ENCODE measurements around the gene PHOSPHO2.

Gene PHOSPHO2

DNA sequence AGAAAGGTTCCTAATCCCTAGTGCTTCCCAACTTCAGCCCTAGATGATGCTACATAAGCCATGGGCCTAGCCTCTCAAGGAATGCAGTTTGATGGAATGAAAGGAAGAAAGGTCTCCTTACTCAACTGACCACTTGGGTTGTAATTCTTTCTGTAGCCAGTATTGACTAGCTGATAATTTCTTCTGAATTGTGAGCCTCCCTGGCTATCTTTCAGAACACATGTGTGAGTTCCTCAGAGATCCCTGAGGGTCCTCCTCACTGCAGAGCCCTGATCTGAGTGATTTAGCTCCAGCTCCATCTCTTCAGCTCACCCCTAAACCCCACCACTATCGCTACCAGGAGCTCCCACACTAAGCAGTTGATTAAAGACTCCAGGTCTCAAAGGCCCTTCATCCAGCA lies 31.5 kb upstream of the PHOSPHO2 start:
- H3K23ac ChIP-seq (ENCODE audit: low read depth, low read length, poor library complexity): no peak overlapping the region
- H4K8ac ChIP-seq (ENCODE audit: low read depth, low read length): no peak overlapping the region
- H3K4ac ChIP-seq (ENCODE audit: low read length): no peak overlapping the region
- no peak overlapping the region for H2BK5ac ChIP-seq (ENCODE audit: low read length)
- no peak overlapping the region for H2BK12ac ChIP-seq (ENCODE audit: low read length)
- no peak overlapping the region for H3K4me2 ChIP-seq (ENCODE audit: insufficient read depth, low read length, poor library complexity, severe bottlenecking)
- H3K27me3 ChIP-seq (ENCODE audit: control insufficient read depth in 3 of 3, insufficient read depth in 3 of 3, low read depth in 1 of 3, low read length in 3 of 3): no peaks in the 10 kb centered on the region
- H3K4me3 ChIP-seq (ENCODE audit: low read length in 2 of 2): no peak overlapping the region
- WGBS, 2 donors (ENCODE audit: extremely low coverage in 2 of 2, insufficient read length in 2 of 2, insufficient replicate concordance in 1 of 2): no CpG with 5 or more reads among the region's 1 CpG
- no peak overlapping the region for H3K9ac ChIP-seq (ENCODE audit: low read depth, low read length, poor library complexity)
- H3K14ac ChIP-seq (ENCODE audit: low read length): no peak overlapping the region
- H3K79me1 ChIP-seq (ENCODE audit: low read depth, low read length): no peaks in the 10 kb centered on the region
- H2BK15ac ChIP-seq (ENCODE audit: low read length): no peak overlapping the region
- no peaks in the 10 kb centered on the region for H3K9me3 ChIP-seq (replicated peaks in 1 of 2; ENCODE audit: control insufficient read depth in 2 of 2, insufficient read depth in 1 of 2, low read depth in 1 of 2, low read length in 2 of 2)
- H2AK5ac ChIP-seq (ENCODE audit: low read depth, low read length): no peak overlapping the region
- no peaks in the 10 kb centered on the region for H3K4me1 ChIP-seq (ENCODE audit: control insufficient read depth in 2 of 2, insufficient read depth in 1 of 2, low read depth in 1 of 2, low read length in 2 of 2)
- H3K27ac ChIP-seq (replicated peaks; ENCODE audit: low read length): no peak overlapping the region
- DNase-seq (ENCODE audit: low spot score): no peak
- no peak overlapping the region for H2AFZ ChIP-seq (ENCODE audit: low read length)
- no peak overlapping the region for H3K18ac ChIP-seq (ENCODE audit: low read length)
- no peak overlapping the region for H2BK120ac ChIP-seq (ENCODE audit: low read depth, low read length)
- no peaks in the 10 kb centered on the region for H3K36me3 ChIP-seq (replicated peaks in 1 of 2; ENCODE audit: control insufficient read depth in 2 of 2, insufficient read depth in 2 of 2, low read length in 2 of 2)
- H4K91ac ChIP-seq (ENCODE audit: low read depth, low read length, poor library complexity): no peak overlapping the region

DNA sequence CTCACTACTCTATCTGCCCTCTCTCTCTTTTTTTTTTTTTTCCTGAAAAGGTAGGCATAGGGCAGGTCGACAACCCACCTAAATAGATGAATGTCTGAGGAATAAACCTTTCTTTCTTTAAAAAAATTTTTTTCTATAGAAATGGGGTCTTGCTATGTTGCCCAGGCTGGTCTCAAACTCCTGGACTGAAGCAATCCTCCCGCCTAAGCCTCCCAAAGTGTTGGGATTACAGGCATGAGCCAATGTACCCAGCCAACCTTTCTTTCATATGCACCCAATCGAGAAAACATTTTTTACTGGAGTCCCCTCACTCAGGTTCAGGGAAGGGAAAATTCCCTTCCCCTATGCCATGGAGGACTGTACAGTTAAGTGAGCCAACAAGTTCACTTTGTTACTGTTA lies 31.0 kb upstream of the PHOSPHO2 start:
- Histone ChIP-seq H2BK5ac (ENCODE audit: low read length) (no peak overlapping the region), H2BK120ac (ENCODE audit: low read depth, low read length) (no peak overlapping the region), H3K4me3 (ENCODE audit: low read length in 2 of 2) (no peak overlapping the region), H3K18ac (ENCODE audit: low read length) (no peak overlapping the region), H3K79me1 (ENCODE audit: low read depth, low read length) (no peaks in the 10 kb centered on the region), H3K9ac (ENCODE audit: low read depth, low read length, poor library complexity) (no peak overlapping the region), H4K8ac (ENCODE audit: low read depth, low read length) (no peak overlapping the region), H3K23ac (ENCODE audit: low read depth, low read length, poor library complexity) (no peak overlapping the region), H3K4ac (ENCODE audit: low read length) (no peak overlapping the region), H3K27ac (replicated peaks; ENCODE audit: low read length) (no peak overlapping the region), H2BK12ac (ENCODE audit: low read length) (no peak overlapping the region), H3K27me3 (ENCODE audit: control insufficient read depth in 3 of 3, insufficient read depth in 3 of 3, low read depth in 1 of 3, low read length in 3 of 3) (no peaks in the 10 kb centered on the region), H3K14ac (ENCODE audit: low read length) (no peak overlapping the region), H4K91ac (ENCODE audit: low read depth, low read length, poor library complexity) (no peak overlapping the region), H3K36me3 (replicated peaks in 1 of 2; ENCODE audit: control insufficient read depth in 2 of 2, insufficient read depth in 2 of 2, low read length in 2 of 2) (no peaks in the 10 kb centered on the region), H2BK15ac (ENCODE audit: low read length) (no peak overlapping the region), H2AK5ac (ENCODE audit: low read depth, low read length) (no peak overlapping the region), H3K9me3 (replicated peaks in 1 of 2; ENCODE audit: control insufficient read depth in 2 of 2, insufficient read depth in 1 of 2, low read depth in 1 of 2, low read length in 2 of 2) (no peaks in the 10 kb centered on the region), H3K4me2 (ENCODE audit: insufficient read depth, low read length, poor library complexity, severe bottlenecking) (no peak overlapping the region), H2AFZ (ENCODE audit: low read length) (no peak overlapping the region), H3K4me1 (ENCODE audit: control insufficient read depth in 2 of 2, insufficient read depth in 1 of 2, low read depth in 1 of 2, low read length in 2 of 2) (no peaks in the 10 kb centered on the region)
- DNase-seq (ENCODE audit: low spot score): no peak
- no CpG with 5 or more reads among the region's 3 CpGs for WGBS, 2 donors (ENCODE audit: extremely low coverage in 2 of 2, insufficient read length in 2 of 2, insufficient replicate concordance in 1 of 2)

- H2AFZ ChIP-seq (ENCODE audit: low read length): no peak overlapping the region
- no peak overlapping the region for H3K4ac ChIP-seq (ENCODE audit: low read length)
- no peak overlapping the region for H2AK5ac ChIP-seq (ENCODE audit: low read depth, low read length)
- no peak overlapping the region for H3K27ac ChIP-seq (replicated peaks; ENCODE audit: low read length)
- H3K4me1 ChIP-seq (ENCODE audit: control insufficient read depth in 2 of 2, insufficient read depth in 1 of 2, low read depth in 1 of 2, low read length in 2 of 2): no peaks in the 10 kb centered on the region
- DNase-seq (ENCODE audit: low spot score): no peak
- no peak overlapping the region for H2BK5ac ChIP-seq (ENCODE audit: low read length)
- no peak overlapping the region for H3K23ac ChIP-seq (ENCODE audit: low read depth, low read length, poor library complexity)
- H2BK15ac ChIP-seq (ENCODE audit: low read length): no peak overlapping the region
- H3K4me3 ChIP-seq (ENCODE audit: low read length in 2 of 2): no peak overlapping the region
- H3K79me1 ChIP-seq (ENCODE audit: low read depth, low read length): no peaks in the 10 kb centered on the region
- no peak overlapping the region for H2BK12ac ChIP-seq (ENCODE audit: low read length)
- H3K14ac ChIP-seq (ENCODE audit: low read length): no peak overlapping the region
- no peak overlapping the region for H3K4me2 ChIP-seq (ENCODE audit: insufficient read depth, low read length, poor library complexity, severe bottlenecking)
- no peak overlapping the region for H4K8ac ChIP-seq (ENCODE audit: low read depth, low read length)
- H3K27me3 ChIP-seq (ENCODE audit: control insufficient read depth in 3 of 3, insufficient read depth in 3 of 3, low read depth in 1 of 3, low read length in 3 of 3): no peaks in the 10 kb centered on the region
- H3K9me3 ChIP-seq (replicated peaks in 1 of 2; ENCODE audit: control insufficient read depth in 2 of 2, insufficient read depth in 1 of 2, low read depth in 1 of 2, low read length in 2 of 2): no peaks in the 10 kb centered on the region
- WGBS, 2 donors (ENCODE audit: extremely low coverage in 2 of 2, insufficient read length in 2 of 2, insufficient replicate concordance in 1 of 2): no CpG with 5 or more reads among the region's 1 CpG
- H3K36me3 ChIP-seq (replicated peaks in 1 of 2; ENCODE audit: control insufficient read depth in 2 of 2, insufficient read depth in 2 of 2, low read length in 2 of 2): no peaks in the 10 kb centered on the region
- H3K9ac ChIP-seq (ENCODE audit: low read depth, low read length, poor library complexity): no peak overlapping the region
- H4K91ac ChIP-seq (ENCODE audit: low read depth, low read length, poor library complexity): no peak overlapping the region
- H3K18ac ChIP-seq (ENCODE audit: low read length): no peak overlapping the region
- H2BK120ac ChIP-seq (ENCODE audit: low read depth, low read length): no peak overlapping the region
Observed at GRCh38 chr2:169664600-169664977, 29.7 kb upstream of the PHOSPHO2 start.

DNA sequence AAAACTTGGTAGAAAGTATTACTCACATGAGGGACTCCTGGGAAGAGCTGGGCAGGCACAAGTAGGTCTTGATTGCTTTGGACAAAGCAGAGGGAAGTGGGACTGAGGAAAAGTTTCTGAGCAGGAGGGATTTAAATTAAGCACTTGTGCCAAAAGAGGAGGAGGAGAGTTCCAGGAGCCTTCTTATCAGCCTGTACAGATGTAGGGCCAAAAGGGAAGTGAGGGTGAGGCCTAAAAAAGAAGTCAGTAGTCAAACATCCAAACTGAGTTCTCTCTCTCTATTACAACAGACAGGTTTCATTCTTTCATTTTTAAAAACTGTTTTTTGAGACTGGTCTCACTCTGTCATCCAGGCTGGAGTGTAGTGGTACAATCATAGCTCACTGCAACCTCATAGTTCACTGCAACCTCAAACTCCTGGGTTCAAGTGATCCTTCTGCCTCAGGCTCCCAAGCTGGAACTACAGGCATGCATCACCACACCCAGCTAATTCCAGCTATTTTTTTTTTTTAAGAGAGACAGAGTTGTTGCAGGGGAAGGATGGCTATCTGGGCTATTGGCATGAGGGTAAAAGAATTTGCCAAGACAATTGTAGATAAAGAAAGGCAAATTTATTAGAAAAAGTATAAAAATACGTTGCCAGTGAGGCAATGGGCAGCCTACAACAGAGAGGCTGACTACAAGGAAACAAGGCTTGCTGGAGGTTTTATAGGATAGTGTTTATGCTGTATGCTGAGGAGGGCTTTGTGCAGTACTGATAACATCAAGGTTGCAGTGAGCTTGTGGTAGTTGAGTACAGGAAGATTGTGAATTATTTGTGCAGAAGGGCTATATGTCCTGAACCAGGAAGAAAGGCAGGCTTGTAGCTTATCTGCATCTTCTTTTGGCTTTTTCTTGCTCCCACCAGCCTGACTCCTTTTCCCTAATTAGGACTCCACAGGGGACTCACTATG lies 29.0 kb upstream of the PHOSPHO2 start:
- Histone ChIP-seq H2BK12ac (ENCODE audit: low read length) (no peak overlapping the region), H4K91ac (ENCODE audit: low read depth, low read length, poor library complexity) (no peak overlapping the region), H3K9ac (ENCODE audit: low read depth, low read length, poor library complexity) (no peak overlapping the region), H4K8ac (ENCODE audit: low read depth, low read length) (no peak overlapping the region), H2AFZ (ENCODE audit: low read length) (no peak overlapping the region), H3K4ac (ENCODE audit: low read length) (no peak overlapping the region), H3K27me3 (ENCODE audit: control insufficient read depth in 3 of 3, insufficient read depth in 3 of 3, low read depth in 1 of 3, low read length in 3 of 3) (no peaks in the 10 kb centered on the region), H2BK5ac (ENCODE audit: low read length) (no peak overlapping the region), H2AK5ac (ENCODE audit: low read depth, low read length) (no peak overlapping the region), H3K9me3 (replicated peaks in 1 of 2; ENCODE audit: control insufficient read depth in 2 of 2, insufficient read depth in 1 of 2, low read depth in 1 of 2, low read length in 2 of 2) (no peaks in the 10 kb centered on the region), H2BK120ac (ENCODE audit: low read depth, low read length) (no peak overlapping the region), H2BK15ac (ENCODE audit: low read length) (no peak overlapping the region), H3K27ac (replicated peaks; ENCODE audit: low read length) (no peak overlapping the region), H3K18ac (ENCODE audit: low read length) (no peak overlapping the region), H3K4me2 (ENCODE audit: insufficient read depth, low read length, poor library complexity, severe bottlenecking) (no peak overlapping the region), H3K36me3 (replicated peaks in 1 of 2; ENCODE audit: control insufficient read depth in 2 of 2, insufficient read depth in 2 of 2, low read length in 2 of 2) (no peaks in the 10 kb centered on the region), H3K4me3 (ENCODE audit: low read length in 2 of 2) (no peak overlapping the region), H3K79me1 (ENCODE audit: low read depth, low read length) (no peaks in the 10 kb centered on the region), H3K23ac (ENCODE audit: low read depth, low read length, poor library complexity) (no peak overlapping the region), H3K4me1 (ENCODE audit: control insufficient read depth in 2 of 2, insufficient read depth in 1 of 2, low read depth in 1 of 2, low read length in 2 of 2) (no peaks in the 10 kb centered on the region), H3K14ac (ENCODE audit: low read length) (no peak overlapping the region)
- WGBS, 2 donors (ENCODE audit: extremely low coverage in 2 of 2, insufficient read length in 2 of 2, insufficient replicate concordance in 1 of 2): no CpG with 5 or more reads among the region's 1 CpG
- no peak for DNase-seq (ENCODE audit: low spot score)
